ENCODE data around the gene MYBPH.

DNA sequence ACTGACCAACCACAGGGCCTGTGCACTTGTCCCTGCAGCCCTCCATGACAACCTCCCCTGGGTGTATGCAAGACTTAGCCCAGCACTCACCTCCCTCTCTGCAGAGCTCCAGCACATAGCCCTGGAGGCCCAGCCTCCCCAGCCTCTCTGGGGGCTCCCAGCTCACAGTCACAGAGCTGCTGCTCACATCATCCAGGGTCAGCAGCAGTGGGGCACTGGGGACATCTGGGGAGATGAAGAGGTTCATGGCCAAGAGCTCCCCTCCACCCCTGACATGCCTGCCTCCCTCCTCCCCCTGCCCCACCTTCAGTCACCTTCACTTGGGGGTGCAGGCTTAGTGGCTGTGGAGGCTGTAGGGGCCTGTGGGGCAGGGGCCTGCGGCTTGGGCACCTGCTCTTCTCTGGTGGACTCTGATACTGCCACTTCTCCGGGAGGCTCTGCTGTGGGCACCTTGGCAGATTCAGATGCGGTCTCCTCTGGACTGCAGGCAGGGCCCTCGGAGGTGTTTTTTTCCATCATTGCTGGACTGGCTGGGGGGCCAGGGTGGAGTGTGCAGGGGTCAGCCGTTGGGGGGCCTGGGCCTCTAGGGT, at the start of gene MYBPH:
- no peak for TF ChIP-seq EZH2 (optimal IDR thresholded peaks at IDR 0.05; ENCODE audit: low read depth, low read length)
- TF ChIP-seq, protein P1, sequence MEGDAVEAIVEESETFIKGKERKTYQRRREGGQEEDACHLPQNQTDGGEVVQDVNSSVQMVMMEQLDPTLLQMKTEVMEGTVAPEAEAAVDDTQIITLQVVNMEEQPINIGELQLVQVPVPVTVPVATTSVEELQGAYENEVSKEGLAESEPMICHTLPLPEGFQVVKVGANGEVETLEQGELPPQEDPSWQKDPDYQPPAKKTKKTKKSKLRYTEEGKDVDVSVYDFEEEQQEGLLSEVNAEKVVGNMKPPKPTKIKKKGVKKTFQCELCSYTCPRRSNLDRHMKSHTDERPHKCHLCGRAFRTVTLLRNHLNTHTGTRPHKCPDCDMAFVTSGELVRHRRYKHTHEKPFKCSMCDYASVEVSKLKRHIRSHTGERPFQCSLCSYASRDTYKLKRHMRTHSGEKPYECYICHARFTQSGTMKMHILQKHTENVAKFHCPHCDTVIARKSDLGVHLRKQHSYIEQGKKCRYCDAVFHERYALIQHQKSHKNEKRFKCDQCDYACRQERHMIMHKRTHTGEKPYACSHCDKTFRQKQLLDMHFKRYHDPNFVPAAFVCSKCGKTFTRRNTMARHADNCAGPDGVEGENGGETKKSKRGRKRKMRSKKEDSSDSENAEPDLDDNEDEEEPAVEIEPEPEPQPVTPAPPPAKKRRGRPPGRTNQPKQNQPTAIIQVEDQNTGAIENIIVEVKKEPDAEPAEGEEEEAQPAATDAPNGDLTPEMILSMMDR (IDR thresholded peaks at IDR 0.05; ENCODE audit: low read length), result no peak

Data from MM.1S (cell line).